Smooth muscle cell (in vitro differentiated cells): ENCODE results near the gene PCSK2. TPM values are rescaled to one million over a fixed set of nuclear protein-coding genes. Genes with fewer than 3 reads are reported as not detected.

Experiments used
- DNase-seq: peaks from one replicate; lab custom pipeline; 2025; ENCODE audit not compliant: unreplicated experiment; lab: John Stamatoyannopoulos, UW
- H2AFZ ChIP-seq: fragments of 200-600 bp; sonication (generic); 2 replicates; pipeline ENCODE4 v1.6.0; 2016; ENCODE audit warnings: antibody characterized with exemption, low read depth, mild to moderate bottlenecking
- H3F3A ChIP-seq: fragments of 200-600 bp; sonication (generic); 2 replicates; pipeline ENCODE4 v1.6.0; 2017; ENCODE audit warnings: antibody characterized with exemption, low read depth
- H3K27ac ChIP-seq: fragments of 200-600 bp; sonication (generic); 2 replicates; pipeline ENCODE4 v1.5.1; 2016; ENCODE audit warnings: low read depth, mild to moderate bottlenecking
- H3K27me3 ChIP-seq: fragments of 200-600 bp; sonication (generic); 2 replicates; pipeline ENCODE4 v1.6.1; 2016; ENCODE audit warnings: low read depth, mild to moderate bottlenecking
- H3K36me3 ChIP-seq: fragments of 200-600 bp; sonication (generic); 2 replicates; pipeline ENCODE4 v1.5.1; 2016; ENCODE audit warnings: low read depth
- H3K4me1 ChIP-seq: fragments of 200-600 bp; sonication (generic); 2 replicates; pipeline ENCODE4 v1.5.1; 2016; ENCODE audit warnings: low read depth
- H3K4me2 ChIP-seq: fragments of 200-600 bp; sonication (generic); 2 replicates; pipeline ENCODE4 v1.6.0; 2016; ENCODE audit warnings: mild to moderate bottlenecking
- H3K4me3 ChIP-seq: fragments of 200-600 bp; sonication (generic); 2 replicates; pipeline ENCODE4 v1.5.1; 2016; ENCODE audit warnings: mild to moderate bottlenecking
- H3K79me2 ChIP-seq: fragments of 200-600 bp; sonication (generic); 2 replicates; pipeline ENCODE4 v1.6.0; 2016; ENCODE audit warnings: low read depth, mild to moderate bottlenecking
- H3K9ac ChIP-seq: fragments of 200-600 bp; sonication (generic); 2 replicates; pipeline ENCODE4 v1.6.0; 2016; ENCODE audit warnings: low read depth
- H3K9me3 ChIP-seq: fragments of 200-600 bp; sonication (generic); replicated peaks from 2 replicates; pipeline ENCODE4 v1.5.1; 2016; ENCODE audit warnings: low read depth
- H4K20me1 ChIP-seq: fragments of 200-600 bp; sonication (generic); 2 replicates; pipeline ENCODE4 v1.6.0; 2016; ENCODE audit warnings: low read depth
- CTCF ChIP-seq: fragments of 200-600 bp; sonication (generic); IDR thresholded peaks from 2 replicates; pipeline ENCODE4 v1.5.1; 2017; ENCODE audit warnings: borderline replicate concordance, mild to moderate bottlenecking, antibody characterized with exemption; ENCODE audit not compliant: insufficient read depth, poor library complexity, severe bottlenecking
- WGBS: methylation state at CpG from one replicate; pipeline ENCODE4 v1.1.7; 2016; ENCODE audit warnings: low lambda C conversion rate; 5-methylcytosine and 5-hydroxymethylcytosine counted together
- polyA plus RNA-seq: library from polyadenylated mRNA; unstranded; fragments of >200 nt; fragmentation: Nextera tagmentation; extraction: Ambion mirVana; gene quantifications from 2 replicates; pipeline ENCODE4 v1.2.1, GENCODE V29; 2016
- total RNA-seq: library from RNA; depleted of rRNA; stranded (reverse); fragments of >200 nt; gene quantifications from 2 replicates; pipeline ENCODE4 v1.2.3, GENCODE V29; 2014

The PCSK2 gene
- total and polyA plus RNA-seq, 2 experiments from 2014 or later = not detected

GRCh38 chr20:17449031-17449430 is 222.2 kb downstream of the PCSK2 start:
- Histone ChIP-seq H3K79me2 (no peaks in the 10 kb centered on the region), H3F3A (no peaks in the 10 kb centered on the region), H3K27ac (no peak overlapping the region), H3K36me3 (no peaks in the 10 kb centered on the region), H3K9me3 (no peaks in the 10 kb centered on the region), H2AFZ (no peak overlapping the region), H3K9ac (no peak overlapping the region), H3K4me1 (no peaks in the 10 kb centered on the region), H4K20me1 (no peaks in the 10 kb centered on the region), H3K4me3 (no peak overlapping the region), H3K4me2 (no peak overlapping the region), H3K27me3 (peaks cover 11% of the 10 kb centered on the region)
- TF ChIP-seq CTCF = no peak
- WGBS = 94% methylated on average over 2 of the region's 2 CpGs
- no peak for DNase-seq

GRCh38 chr20:17452441-17452840 is 225.6 kb downstream of the PCSK2 start:
- H2AFZ ChIP-seq = no peak overlapping the region
- no peaks in the 10 kb centered on the region for H3K79me2 ChIP-seq
- no peak for DNase-seq
- no peak overlapping the region for H3K4me3 ChIP-seq
- 86% methylated on average over 3 of the region's 3 CpGs for WGBS
- no peak for TF ChIP-seq CTCF
- no peaks in the 10 kb centered on the region for H3K36me3 ChIP-seq
- no peaks in the 10 kb centered on the region for H4K20me1 ChIP-seq
- no peaks in the 10 kb centered on the region for H3K27me3 ChIP-seq
- no peak overlapping the region for H3K27ac ChIP-seq
- no peaks in the 10 kb centered on the region for H3F3A ChIP-seq
- no peak overlapping the region for H3K4me2 ChIP-seq
- no peaks in the 10 kb centered on the region for H3K4me1 ChIP-seq
- no peak overlapping the region for H3K9ac ChIP-seq
- H3K9me3 ChIP-seq = no peaks in the 10 kb centered on the region

- Histone ChIP-seq H3K9me3 (no peaks in the 10 kb centered on the region), H3K4me2 (no peak overlapping the region), H4K20me1 (no peaks in the 10 kb centered on the region), H3K4me3 (no peak overlapping the region), H3K36me3 (no peaks in the 10 kb centered on the region), H3F3A (no peaks in the 10 kb centered on the region), H3K27ac (no peak overlapping the region), H3K9ac (no peak overlapping the region), H3K27me3 (no peaks in the 10 kb centered on the region), H2AFZ (no peak overlapping the region), H3K79me2 (no peaks in the 10 kb centered on the region), H3K4me1 (no peaks in the 10 kb centered on the region)
- DNase-seq = no peak
- 95% methylated on average over 22 of the region's 22 CpGs for WGBS
- no peak for TF ChIP-seq CTCF
These were observed 226.8 kb downstream of the PCSK2 start for GRCh38 chr20:17453592-17453991.

GRCh38 chr20:17456279-17456678 is 229.4 kb downstream of the PCSK2 start:
- Histone ChIP-seq H4K20me1 (no peaks in the 10 kb centered on the region), H3K79me2 (no peaks in the 10 kb centered on the region), H3K9ac (no peak overlapping the region), H2AFZ (no peak overlapping the region), H3K4me2 (no peak overlapping the region), H3K36me3 (no peaks in the 10 kb centered on the region), H3K4me1 (no peaks in the 10 kb centered on the region), H3K9me3 (no peaks in the 10 kb centered on the region), H3K27me3 (no peaks in the 10 kb centered on the region), H3F3A (no peaks in the 10 kb centered on the region), H3K4me3 (no peak overlapping the region), H3K27ac (no peak overlapping the region)
- no peak for DNase-seq
- no peak for TF ChIP-seq CTCF
- WGBS = 81% methylated on average over 8 of the region's 8 CpGs
